Medulla oblongata (tissue), 1 donor: Measurements from ENCODE around the gene OSM.

Experiments used
- DNase-seq: peaks from one replicate; pipeline ENCODE4 v3.0.0-alpha.2; 2015; ENCODE audit errors: extremely low spot score

OSM gene

GRCh38 chr22:30297991-30298701 is 31.5 kb upstream of the OSM start:
- no peak for DNase-seq

- DNase-seq = no peak
Observed at GRCh38 chr22:30297276-30297990, 30.8 kb upstream of the OSM start.

GRCh38 chr22:30296833-30297232 is 30.2 kb upstream of the OSM start:
- DNase-seq = no peak

- no peak for DNase-seq
Observed at GRCh38 chr22:30296324-30296723, 29.7 kb upstream of the OSM start.

DNA sequence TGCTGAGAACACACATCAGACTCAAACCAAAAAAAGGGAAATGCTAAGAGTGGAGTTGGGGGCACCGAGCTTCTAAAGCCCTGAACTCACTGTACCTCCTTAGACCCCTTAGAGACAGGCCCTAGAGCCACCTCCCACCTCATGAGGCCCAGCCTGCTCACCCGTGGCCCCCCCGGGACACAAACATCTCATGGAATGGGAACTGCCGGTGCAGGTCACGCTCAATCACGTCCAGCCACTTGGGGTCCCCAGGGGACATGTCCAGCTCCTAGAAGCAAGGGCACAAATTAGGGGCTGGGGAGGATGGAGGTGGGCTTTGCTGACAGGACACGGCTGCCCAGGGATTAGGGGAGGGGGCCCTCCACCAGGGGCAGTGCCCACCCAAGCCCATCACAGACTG is 28.9 kb upstream of the OSM start:
- no peak for DNase-seq

DNA sequence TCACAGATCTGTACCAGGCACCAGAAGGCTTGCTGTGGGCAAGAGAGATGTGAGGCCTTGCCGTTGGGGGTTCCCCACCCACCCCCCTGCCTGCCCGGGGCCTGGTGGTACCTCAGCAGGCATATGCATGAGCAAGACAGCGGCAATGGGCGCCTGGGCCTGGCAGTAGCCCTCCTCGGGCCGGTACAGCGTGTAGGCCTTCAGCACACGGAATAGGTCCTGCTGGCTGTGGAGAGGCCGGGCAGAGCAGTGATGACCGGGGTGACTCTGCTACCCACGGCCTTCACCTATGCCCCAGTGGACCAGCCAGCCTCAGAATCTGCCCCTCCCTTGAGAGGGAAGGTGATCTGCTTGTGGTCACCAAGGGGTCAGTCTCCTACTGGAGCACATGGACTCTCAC is 28.2 kb upstream of the OSM start:
- no peak for DNase-seq

GRCh38 chr22:30294066-30294465 is 27.4 kb upstream of the OSM start:
- DNase-seq = no peak

GRCh38 chr22:30293026-30293425 is 26.4 kb upstream of the OSM start:
- DNase-seq = no peak

- DNase-seq = no peak
Observed at GRCh38 chr22:30292069-30292970, 25.7 kb upstream of the OSM start.

- peak; percentile 87 for DNase-seq
Observed at GRCh38 chr22:30291058-30291892, 24.6 kb upstream of the OSM start.

DNA sequence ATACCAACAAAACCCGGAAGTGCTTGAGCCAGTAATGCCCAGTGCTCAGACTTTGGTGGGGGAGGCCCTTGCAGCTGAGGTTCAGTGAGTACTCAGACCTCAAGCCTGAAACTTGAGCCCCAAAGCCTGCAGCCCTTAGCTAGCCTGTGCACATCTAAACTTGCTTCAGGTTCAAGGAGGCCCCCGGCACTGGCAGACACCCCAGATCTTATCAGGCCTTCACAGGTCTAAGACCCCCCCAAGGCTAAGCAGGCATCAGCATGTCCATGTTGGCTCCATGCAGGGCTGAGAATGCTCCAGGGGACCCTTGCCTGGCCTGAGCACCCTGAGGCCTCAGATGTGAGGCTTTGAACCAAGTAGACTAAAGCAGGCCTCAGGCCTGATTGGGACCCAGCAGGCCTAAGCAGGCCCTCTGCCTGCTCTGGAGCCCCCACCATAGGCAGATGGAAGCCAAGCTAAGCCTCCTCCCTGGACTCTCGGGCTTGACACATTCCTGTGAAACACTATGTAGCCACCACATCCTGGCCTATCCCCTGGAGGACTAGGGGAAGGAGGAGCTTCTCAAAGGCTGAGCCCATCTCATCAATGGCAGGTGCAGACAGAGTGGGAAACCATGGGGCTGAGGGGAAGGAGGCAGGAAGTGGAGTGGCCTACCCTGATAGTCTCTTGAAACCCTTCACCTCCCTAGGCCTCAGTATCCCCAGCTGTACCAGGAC is 23.8 kb upstream of the OSM start:
- DNase-seq = no peak

GRCh38 chr22:30289980-30290313 is 23.3 kb upstream of the OSM start:
- DNase-seq = no peak

DNA sequence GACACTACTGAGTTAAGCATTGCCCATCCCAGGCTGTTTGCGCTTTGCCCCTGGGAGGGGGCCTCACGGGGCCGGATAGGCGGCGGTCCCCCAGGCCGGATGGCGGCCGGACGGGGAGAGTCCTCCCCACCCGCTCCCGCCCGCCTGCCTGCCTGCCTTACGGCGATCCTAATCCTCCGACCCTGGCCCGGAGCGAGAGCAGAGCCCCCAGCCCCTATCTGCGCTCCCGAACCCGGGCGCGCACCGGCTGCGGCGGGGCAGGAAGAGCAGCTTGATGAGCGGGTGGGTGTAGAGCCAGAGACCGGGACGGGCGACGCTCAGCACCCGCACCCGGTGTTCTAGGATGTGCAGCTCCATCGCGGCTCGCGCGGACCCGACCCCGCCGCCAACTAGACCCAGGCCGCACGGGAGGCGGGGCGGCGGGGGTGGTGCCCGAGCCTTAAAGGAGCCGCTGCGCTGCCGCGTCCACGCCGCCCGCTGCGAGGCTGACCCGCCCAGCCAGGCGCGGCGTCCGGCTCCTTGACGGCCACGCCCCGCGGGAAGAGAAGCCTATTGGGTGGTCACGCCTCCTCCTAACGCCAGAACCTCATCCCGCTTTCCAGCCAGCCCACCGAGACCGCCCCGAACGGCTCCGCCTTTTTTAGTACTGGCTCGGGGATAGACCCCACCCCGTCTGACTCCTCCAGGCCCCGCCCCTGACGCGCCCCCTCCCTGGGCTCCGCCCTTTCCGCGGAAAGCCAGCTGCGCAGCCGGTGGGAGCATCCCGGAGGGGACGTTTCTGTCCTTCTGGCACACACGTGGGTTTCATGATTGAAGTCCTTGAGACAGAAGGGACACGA is 22.7 kb upstream of the OSM start, which contains the start of gene CASTOR1:
TSS of gene CASTOR1 (minus strand) at position 365 of the 839 bp plus-strand sequence. CDS start at position 357, 8 bp downstream.
- peak; percentile 96 for DNase-seq

DNA sequence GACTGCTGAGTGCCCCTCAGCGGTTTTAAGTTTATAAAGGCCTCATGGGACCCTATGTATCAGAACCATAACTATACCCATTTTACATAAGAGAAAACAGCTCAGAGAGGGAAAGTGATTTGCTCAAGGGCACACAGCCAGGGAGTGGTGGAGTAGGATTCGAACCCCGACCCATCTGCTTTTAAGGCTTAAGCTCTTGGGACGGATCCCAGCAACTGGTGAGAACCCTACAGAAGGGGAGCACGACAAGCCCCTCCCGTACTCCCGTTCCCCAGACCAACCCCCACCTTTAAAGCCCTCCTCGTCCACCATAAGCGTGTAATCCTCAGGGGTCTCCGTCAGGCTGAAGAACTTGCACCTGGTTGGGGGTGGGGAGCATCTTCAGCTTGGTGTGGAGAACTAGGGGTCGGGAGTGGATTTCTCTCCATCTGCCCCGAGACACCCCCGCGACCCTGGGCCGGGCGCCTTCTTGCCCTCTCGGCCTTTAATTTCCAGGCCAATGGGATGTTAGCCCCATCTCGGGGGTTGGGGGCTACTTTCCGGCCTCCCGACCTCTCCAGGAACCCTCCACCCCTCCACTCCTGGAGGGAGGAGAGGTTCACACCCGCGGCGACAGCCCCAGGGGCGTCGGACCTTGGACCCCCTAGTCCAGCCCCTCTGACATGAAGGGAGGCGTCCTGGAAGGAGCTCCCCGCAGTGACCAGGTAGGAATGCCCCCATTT is 21.9 kb upstream of the OSM start:
- no peak for DNase-seq

GRCh38 chr22:30287648-30288418 is 21.2 kb upstream of the OSM start:
- DNase-seq = peak; percentile 89

DNA sequence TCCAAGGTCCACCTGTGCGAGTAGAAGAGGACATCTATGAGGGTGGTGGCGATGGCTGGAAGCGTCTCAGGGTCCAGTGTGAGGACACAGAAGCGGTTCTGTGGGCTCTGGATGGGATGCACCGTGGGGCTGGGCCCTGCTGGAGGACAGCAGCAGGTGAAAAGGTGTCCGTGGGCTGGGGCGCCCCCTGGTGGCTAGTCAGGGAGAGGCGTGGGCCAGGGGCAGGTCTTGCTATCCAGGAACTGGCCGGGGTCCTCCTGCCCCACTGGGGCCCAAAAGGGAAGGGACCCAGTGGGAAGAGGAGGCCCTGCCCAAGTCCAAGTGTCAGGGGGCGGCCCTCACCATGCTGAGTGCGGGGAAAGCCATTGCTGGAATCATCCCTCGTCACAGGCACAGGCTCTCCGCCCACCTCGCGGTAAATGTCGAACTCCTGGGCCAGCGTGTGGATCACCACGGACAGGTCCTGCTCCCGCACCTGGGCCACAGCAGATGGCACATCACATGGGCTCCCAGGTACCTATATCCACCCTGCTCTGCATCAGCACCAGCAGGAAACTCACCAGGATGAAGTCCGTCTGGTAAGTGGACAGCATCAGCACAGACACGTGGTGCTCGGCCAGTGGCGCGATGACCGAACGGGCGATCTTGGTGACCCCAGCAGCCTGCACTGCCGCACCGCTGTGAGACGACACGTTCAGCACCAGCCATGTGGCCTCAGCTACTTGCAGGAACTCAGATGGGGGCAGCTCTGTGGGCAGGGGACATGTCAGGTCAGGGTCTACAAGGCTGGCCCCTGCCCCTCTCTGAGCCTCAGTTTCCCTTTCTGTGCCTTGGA is 20.4 kb upstream of the OSM start:
- no peak for DNase-seq

GRCh38 chr22:30286331-30286730 is 19.7 kb upstream of the OSM start:
- no peak for DNase-seq

DNA sequence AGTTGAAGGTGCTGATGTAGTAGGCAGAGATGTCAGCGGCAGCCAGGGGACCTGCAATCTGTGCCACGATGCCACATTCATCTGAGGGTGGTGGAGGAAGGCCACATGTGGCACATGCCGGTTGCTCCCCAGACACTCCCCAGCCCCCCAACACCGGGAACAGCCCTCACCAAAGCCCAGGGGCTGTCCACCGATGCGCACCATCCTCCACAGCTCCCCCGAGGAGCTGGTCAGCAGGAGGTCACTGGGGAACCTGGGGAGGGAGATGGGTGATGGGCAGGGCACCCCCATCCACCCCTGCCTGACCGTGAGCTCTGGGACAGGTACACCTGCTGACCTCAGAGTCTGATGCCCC is 19.2 kb upstream of the OSM start:
- DNase-seq = no peak
